Activated naive CD4-positive, alpha-beta T cell treated with anti-CD3 and anti-CD28 coated beads, Interleukin-2, amount 10 ng/mL, durations not matched to agents 7 days and 5 days (primary cell): ENCODE results near the gene ARHGAP22.

Source experiments
- CTCF ChIA-PET: fragments of 350-600 bp; sonication (Branson Sonifier 250); formaldehyde crosslinking; loops from one replicate; lab custom pipeline; 2021; ENCODE audit warnings: antibody characterized with exemption; lab: Charles Lee
- DNase-seq: peaks from one replicate; pipeline ENCODE4 v3.0.0-alpha.2; 2020
- H3K27ac Mint-ChIP-seq: one replicate; pipeline ENCODE4 v1.8.0; 2021; ENCODE audit warnings: mild to moderate bottlenecking, moderate library complexity, mixed read lengths
- H3K27me3 Mint-ChIP-seq: one replicate; pipeline ENCODE4 v1.8.0; 2021; ENCODE audit warnings: mild to moderate bottlenecking, mixed read lengths
- H3K36me3 Mint-ChIP-seq: one replicate; pipeline ENCODE4 v1.8.0; 2021; ENCODE audit warnings: mixed read lengths
- H3K4me1 Mint-ChIP-seq: one replicate; pipeline ENCODE4 v1.8.0; 2021; ENCODE audit warnings: mixed read lengths
- H3K4me3 Mint-ChIP-seq: one replicate; pipeline ENCODE4 v1.8.0; 2021; ENCODE audit warnings: mild to moderate bottlenecking, moderate library complexity, mixed read lengths
- H3K9me3 Mint-ChIP-seq: one replicate; pipeline ENCODE4 v1.8.0; 2021; ENCODE audit warnings: mixed read lengths

ARHGAP22 gene

DNA sequence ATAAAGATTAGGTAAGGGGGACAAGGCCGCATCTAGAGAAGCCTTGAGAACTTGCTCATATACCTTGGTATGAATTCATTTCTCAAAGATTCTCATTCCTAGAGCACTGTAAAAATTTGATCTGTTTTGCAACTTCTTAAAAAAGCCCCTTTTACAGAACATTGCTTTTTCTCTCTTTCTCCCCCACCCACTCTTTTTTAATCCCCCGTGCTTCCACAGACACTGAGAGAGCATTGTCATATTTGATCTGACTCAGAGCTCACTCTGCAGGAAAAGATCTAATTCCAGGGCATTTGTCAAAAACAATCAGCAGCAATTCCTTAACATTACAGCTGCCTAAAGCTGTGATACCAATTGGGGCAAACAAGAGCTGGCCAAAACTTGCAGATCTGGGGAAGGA lies 92.0 kb downstream of the ARHGAP22 start:
- Mint-ChIP-seq H3K4me3 (no peak overlapping the region), H3K4me1 (no peaks in the 10 kb centered on the region), H3K9me3 (peaks cover 5% of the 10 kb centered on the region), H3K27me3 (peaks cover 27% of the 10 kb centered on the region), H3K27ac (no peak overlapping the region), H3K36me3 (no peaks in the 10 kb centered on the region)
- CTCF ChIA-PET, result no interaction called here
- no peak for DNase-seq

DNA sequence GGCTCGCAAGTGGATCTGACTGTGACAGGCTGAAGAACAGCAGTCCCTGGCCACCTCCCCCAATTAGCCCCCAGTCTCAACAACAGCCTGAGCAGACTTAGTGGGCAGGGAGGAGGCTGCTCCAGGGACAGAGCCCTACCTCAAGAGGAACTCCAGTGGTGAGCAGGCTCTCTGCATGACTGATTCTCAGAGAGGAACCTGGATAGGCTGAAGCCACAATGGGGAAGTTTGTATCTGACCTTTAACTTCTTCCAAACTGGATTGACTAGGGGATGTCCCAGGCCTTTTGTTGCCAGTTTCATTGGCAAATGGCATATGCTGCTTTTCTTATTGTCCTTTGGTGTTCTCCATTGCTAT lies 93.0 kb downstream of the ARHGAP22 start:
- Mint-ChIP-seq H3K27me3 (peaks cover 20% of the 10 kb centered on the region), H3K9me3 (peaks cover 5% of the 10 kb centered on the region), H3K36me3 (no peaks in the 10 kb centered on the region), H3K4me1 (no peaks in the 10 kb centered on the region), H3K4me3 (no peak overlapping the region), H3K27ac (no peak overlapping the region)
- no peak for DNase-seq
- CTCF ChIA-PET, result no interaction called here

DNA sequence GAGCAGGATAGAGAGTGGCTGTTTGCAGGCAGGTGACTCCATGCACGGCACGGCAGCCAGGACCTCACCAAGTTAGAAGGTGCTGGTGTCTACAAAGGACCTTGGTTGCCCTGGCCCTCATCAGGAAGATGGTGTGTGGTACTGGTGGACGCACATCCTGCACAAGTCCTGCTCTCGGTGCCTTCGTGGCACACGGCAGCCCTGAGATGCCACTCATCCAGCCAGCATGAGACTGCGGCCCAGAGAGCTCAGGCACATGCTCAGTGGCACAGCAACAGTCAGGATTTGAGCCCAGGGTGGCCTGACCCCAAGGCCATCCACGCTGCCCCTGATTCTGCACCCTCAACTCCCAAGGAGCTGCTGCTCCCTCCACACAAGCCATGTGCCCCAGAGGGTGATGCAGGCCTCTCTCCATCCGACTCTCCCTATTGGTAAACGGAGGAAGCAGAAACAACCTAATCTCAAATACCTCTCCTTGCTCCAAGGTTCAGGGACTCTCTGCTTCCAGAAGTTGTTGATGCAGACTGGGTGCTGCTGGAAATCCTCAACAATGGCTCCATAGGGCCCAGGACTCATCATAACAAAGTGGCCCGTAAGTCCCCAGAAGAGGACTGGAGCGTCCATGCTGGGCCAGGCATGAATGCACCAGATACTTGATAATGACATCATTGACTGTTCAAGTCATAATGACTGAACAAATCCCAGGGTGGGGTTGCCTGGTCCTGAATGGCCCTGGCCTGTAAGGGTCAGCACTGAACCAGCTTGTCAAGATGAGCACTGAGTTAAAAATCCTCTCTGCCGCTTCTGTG lies 93.6 kb downstream of the ARHGAP22 start:
- H3K36me3 Mint-ChIP-seq, result no peaks in the 10 kb centered on the region
- H3K27ac Mint-ChIP-seq, result no peak overlapping the region
- H3K4me1 Mint-ChIP-seq, result no peaks in the 10 kb centered on the region
- CTCF ChIA-PET, result no interaction called here
- peaks cover 20% of the 10 kb centered on the region for H3K27me3 Mint-ChIP-seq
- no peak for DNase-seq
- peaks cover 5% of the 10 kb centered on the region for H3K9me3 Mint-ChIP-seq
- no peak overlapping the region for H3K4me3 Mint-ChIP-seq

DNA sequence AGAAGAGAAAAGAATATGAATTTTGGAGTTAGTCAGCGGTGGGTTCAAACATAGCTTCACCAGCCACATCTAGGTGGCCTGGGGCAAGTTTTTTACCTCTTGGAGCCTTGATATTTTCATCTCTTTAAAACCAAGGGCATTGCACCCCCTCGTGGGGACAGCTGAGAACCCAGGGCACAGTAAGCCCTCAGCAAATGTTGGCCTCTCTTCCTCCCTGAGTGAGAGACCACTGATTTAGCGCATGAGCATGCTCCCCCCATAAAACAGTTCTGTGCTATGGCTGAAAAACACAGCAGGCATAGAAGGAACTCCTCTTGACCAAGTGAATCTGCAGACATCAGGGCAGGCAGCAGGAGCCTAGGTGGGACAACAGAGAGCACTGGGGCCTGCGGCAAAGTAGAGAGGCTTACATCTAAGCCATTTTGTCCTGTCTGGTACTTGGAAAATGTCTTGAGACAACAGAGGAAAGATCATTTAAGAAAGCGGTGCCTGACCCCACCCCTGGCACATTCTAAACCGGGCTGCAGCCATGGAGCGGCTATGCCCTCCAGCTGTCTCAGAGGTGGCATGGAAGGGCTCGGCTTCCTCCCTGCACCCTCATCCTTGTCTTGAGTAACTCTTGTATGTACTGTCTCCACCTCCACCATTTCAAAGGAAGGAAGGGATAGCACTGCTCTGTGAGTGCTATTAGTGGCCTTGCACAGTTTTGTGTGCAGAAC lies 94.7 kb downstream of the ARHGAP22 start:
- H3K36me3 Mint-ChIP-seq, result no peaks in the 10 kb centered on the region

DNA sequence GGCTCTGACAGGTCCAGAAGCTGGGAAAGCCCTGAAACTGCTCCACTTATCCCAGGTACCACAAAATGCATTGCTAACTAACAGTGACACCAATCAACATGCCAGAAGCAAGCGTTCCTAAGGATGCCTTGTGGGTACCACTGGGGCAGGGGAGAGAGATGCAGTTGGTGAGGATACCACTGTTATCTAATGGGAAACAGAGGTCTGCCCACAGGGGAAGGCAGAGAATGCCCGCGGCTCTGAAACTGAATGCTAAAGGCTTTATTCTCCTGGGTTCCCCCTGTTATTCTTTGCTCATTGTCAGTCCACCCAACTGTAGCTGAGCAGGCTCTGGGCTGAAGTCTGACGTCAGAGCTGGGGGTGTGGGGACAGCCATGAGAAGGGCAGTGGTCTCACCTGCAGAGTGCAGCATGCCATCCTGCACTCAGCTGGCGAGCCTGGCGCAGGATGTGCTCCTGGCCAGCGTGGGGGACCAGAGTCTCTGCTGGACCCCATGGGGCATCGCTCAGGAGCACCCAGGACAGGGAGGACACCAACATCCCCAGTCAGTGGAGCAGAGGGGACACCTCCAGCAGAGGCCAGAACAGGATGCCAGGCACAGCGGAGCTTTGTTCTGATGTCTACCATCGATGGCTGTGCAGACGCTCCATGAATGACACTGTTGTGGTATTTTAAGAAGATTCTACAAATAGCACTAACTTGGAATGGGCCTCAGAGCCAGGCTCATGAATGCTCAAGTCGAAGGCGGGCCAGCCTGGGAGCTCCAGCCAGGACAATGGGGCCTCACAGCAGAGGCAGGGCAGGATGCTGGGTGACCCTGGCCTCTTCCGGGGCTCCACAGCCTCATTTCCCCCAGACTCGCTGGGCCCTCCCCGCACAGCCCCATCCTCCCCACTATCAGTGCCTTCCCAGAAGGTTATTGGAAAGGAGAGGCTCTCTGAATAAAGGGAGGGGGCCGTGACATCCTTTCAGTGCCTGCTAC lies 95.8 kb downstream of the ARHGAP22 start:
- Mint-ChIP-seq H3K36me3 (no peaks in the 10 kb centered on the region), H3K27ac (no peak overlapping the region), H3K9me3 (peaks cover 4% of the 10 kb centered on the region), H3K4me3 (no peak overlapping the region), H3K4me1 (no peaks in the 10 kb centered on the region), H3K27me3 (peaks cover 19% of the 10 kb centered on the region)
- CTCF ChIA-PET, result interaction anchor here (0.8 to 1.8 kb wide), 3 partner anchors 146 to 148 kb away, joined by 3 to 5 read pairs (median 5); no protein-coding TSS in a partner anchor
- no peak for DNase-seq

More for the DNA sequence above, 94.7 kb downstream of the ARHGAP22 start:
- H3K4me3 Mint-ChIP-seq, result no peak overlapping the region
- H3K9me3 Mint-ChIP-seq, result peaks cover 5% of the 10 kb centered on the region
- no peaks in the 10 kb centered on the region for H3K4me1 Mint-ChIP-seq
- peak; percentile 44 for DNase-seq
- H3K27me3 Mint-ChIP-seq, result peaks cover 13% of the 10 kb centered on the region
- CTCF ChIA-PET, result interaction anchor here (0.9 to 1.8 kb wide), 2 partner anchors 147 to 149 kb away, joined by 3 to 5 read pairs; no protein-coding TSS in a partner anchor
- no peak overlapping the region for H3K27ac Mint-ChIP-seq

DNA sequence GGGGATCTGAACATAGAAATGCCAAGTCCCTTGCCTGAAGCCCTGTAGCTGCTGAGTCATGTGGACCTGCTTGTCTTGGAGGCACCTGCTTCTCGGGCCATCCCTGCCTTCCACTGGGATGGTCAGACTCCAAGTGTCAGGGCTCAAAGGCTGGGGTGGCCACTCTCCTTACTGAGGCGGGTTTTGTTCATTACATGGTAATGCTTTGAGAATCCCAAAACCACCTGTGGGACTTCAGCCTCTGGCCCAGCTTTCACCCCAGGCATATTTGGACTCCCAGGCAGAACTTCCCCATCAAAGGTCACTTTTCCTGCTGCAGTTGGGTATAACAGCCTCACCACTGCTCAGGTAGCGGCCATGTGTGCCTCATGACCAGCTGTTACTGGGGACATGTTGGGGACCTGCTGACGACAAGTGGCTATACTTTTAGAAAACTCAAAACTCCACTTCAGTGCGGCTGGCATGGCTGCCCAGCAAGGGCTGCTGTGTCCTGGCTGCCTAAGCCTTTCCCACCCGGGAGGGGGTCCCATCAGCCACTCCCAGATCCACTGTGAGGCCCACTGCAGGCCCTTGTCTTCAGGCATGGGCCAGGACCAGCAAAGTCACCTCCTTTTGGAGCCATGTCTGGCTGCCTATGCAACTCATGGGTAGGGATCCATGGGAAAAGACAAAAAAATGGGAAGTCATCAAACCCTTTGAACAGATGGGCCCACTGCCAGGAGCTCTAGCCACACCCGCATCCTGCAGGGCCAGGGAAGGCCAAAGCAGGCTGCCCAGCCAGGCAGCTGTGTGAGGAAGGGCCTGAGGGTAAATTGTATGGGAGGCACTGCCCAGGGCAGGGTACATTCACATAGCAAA lies 96.7 kb downstream of the ARHGAP22 start:
- H3K4me1 Mint-ChIP-seq, result no peaks in the 10 kb centered on the region

DNA sequence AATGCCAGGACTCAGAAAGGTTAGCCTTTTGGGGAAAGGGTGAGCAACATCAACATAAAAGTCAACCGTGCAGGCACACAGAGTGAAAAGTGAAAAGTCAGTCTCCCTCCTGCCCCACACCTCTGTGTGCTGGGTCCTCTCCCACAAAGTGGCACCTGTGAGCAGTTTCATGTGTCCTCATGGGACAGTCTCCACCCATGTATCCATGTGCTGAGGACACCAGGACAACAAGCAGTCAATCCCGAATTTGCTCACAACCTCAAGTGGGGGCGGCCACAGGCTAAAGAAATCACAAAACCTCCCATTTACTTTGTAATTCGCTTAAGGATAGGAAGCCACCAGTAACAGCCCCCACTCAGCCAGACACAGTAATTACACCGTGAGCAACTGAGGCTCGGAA lies 97.4 kb downstream of the ARHGAP22 start:
- Mint-ChIP-seq H3K27me3 (peaks cover 10% of the 10 kb centered on the region), H3K4me3 (no peak overlapping the region), H3K4me1 (no peaks in the 10 kb centered on the region), H3K36me3 (no peaks in the 10 kb centered on the region), H3K9me3 (no peaks in the 10 kb centered on the region), H3K27ac (no peak overlapping the region)
- CTCF ChIA-PET, result interaction anchor here (1.3 to 2.2 kb wide), 3 partner anchors 90 to 145 kb away, joined by 3 to 30 read pairs (median 3); no protein-coding TSS in a partner anchor
- DNase-seq, result no peak

More for the DNA sequence above, 96.7 kb downstream of the ARHGAP22 start:
- no peak for DNase-seq
- no peak overlapping the region for H3K4me3 Mint-ChIP-seq
- CTCF ChIA-PET, result interaction anchor here (0.8 to 1.8 kb wide), 2 partner anchors 145 to 148 kb away, joined by 5 read pairs; no protein-coding TSS in a partner anchor
- H3K27me3 Mint-ChIP-seq, result peaks cover 16% of the 10 kb centered on the region
- H3K36me3 Mint-ChIP-seq, result no peaks in the 10 kb centered on the region
- no peak overlapping the region for H3K27ac Mint-ChIP-seq
- no peaks in the 10 kb centered on the region for H3K9me3 Mint-ChIP-seq

DNA sequence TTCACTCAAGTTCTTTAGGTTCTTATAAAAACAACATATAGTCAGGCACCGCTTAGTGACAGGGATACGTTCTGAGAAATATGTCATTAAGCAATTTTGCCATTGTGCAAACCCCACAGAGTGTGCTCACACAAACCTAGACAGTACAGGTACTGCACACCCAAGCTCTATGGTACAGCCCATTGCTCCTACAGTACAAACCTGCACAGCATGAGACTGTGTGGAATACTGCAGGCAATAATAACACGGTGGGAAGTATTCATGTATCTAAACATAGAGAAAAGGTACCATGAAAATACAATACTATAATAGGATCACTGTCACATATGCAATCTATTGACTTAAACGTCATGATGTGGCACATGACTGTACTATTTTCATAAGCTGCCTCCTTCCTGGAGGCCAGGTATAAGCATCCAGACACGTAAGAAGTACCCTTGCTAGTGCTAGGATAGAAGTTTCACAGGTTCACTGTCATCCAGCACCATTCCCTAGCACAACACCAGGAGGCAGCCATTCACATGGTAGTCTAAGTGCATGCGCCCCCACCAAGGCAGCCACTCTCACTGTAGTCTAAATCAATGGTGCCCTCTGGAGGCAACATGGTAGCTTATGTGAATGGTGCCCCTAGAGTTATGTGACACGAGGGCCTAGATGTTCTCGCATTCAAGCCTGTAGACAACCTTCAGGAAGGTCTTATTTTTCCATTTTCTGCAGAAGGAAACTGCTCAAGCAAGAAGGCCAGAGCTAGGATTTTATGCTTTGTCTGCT lies 98.5 kb downstream of the ARHGAP22 start:
- H3K27ac Mint-ChIP-seq, result no peak overlapping the region
- no peak overlapping the region for H3K4me3 Mint-ChIP-seq
- CTCF ChIA-PET, result interaction anchor here (0.8 to 2.2 kb wide), 7 partner anchors 47 to 150 kb away, joined by 3 to 30 read pairs (median 3); no protein-coding TSS in a partner anchor
- DNase-seq, result peak; percentile 42
- H3K36me3 Mint-ChIP-seq, result no peaks in the 10 kb centered on the region
- H3K27me3 Mint-ChIP-seq, result peaks cover 9% of the 10 kb centered on the region
- no peaks in the 10 kb centered on the region for H3K9me3 Mint-ChIP-seq
- H3K4me1 Mint-ChIP-seq, result no peaks in the 10 kb centered on the region

DNA sequence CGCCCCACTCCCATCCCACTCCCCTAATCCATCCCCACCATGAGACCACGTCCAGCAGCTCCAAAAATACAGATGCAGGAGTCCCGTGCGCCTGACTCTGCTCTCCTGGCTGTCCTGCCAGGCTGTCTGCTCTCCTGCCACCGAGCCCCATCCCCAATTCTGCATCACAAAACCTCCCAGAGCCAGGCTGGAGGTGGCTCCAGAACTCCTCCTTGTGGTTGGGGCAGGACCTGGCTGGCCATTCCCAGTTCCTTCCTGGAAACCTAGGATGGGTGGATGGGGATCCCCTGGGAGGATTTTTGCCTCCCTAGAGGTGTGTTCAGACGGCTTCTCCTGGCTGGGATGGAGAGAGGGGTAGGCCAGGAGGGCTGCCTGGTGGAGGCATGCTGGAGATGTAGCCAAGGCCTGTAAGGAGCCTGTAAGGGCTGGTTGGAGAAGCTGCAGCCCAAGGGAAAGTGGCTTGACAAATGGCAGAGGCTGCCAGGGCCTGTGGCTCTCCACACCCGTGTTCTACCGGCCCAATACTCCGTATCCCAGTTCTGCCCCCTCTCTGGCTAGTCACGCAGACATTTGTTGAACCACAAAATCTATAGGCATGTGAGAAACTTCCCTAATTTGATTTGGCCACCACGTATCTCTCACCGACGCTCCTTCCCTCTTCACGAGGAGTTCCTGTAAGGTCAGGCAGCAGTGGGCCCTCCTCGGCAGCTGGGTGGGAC lies 99.3 kb downstream of the ARHGAP22 start:
- CTCF ChIA-PET, result interaction anchor here (1.1 to 2.2 kb wide), 6 partner anchors 46 to 151 kb away, joined by 3 to 30 read pairs (median 4); no protein-coding TSS in a partner anchor
- Mint-ChIP-seq H3K27ac (no peak overlapping the region), H3K4me3 (no peak overlapping the region), H3K27me3 (peaks cover 9% of the 10 kb centered on the region), H3K4me1 (no peaks in the 10 kb centered on the region), H3K9me3 (no peaks in the 10 kb centered on the region), H3K36me3 (no peaks in the 10 kb centered on the region)
- no peak for DNase-seq

DNA sequence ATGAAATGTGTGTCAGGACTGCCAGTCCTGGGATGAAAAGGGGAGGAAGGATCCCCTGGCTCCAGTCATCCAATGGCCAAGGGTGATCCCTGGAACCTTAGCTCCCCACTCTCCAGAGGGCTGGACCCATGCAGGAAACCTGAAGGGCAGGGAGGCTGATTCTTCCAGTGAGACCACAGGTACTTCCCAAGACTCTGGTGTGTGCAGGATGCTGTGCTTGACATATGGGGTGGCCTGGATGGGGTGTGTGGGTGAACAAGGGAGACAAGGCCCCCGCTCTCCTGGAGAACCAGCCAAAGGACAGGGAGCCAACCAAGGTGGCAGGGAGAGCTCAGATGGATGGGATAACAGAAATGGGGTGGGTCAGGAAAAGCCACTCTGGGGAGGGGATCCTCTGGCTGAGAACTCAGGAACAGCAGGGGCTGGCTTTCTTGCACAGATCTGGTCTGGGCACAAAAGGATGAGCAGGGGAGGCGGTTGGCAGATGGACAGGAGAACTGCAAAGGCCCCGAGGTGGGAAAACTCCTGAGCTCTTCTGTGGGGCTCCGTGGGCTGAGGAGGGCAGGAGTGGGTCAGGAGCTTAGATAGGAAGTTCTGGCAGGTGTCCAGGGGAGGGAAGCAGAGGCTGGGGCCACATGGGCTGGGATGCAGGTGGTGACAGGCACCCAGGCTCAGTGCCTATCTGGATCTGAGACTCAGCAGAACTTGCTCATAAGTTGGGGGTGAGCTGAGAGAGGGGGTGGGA lies 100.6 kb downstream of the ARHGAP22 start:
- Mint-ChIP-seq H3K36me3 (no peaks in the 10 kb centered on the region), H3K4me3 (no peak overlapping the region), H3K27ac (no peak overlapping the region), H3K4me1 (no peaks in the 10 kb centered on the region), H3K27me3 (peaks cover 9% of the 10 kb centered on the region), H3K9me3 (no peaks in the 10 kb centered on the region)
- DNase-seq, result no peak
- CTCF ChIA-PET, result interaction anchor here (1.6 kb wide), 1 partner anchor 141 kb away, joined by 7 read pairs; no protein-coding TSS in a partner anchor

DNA sequence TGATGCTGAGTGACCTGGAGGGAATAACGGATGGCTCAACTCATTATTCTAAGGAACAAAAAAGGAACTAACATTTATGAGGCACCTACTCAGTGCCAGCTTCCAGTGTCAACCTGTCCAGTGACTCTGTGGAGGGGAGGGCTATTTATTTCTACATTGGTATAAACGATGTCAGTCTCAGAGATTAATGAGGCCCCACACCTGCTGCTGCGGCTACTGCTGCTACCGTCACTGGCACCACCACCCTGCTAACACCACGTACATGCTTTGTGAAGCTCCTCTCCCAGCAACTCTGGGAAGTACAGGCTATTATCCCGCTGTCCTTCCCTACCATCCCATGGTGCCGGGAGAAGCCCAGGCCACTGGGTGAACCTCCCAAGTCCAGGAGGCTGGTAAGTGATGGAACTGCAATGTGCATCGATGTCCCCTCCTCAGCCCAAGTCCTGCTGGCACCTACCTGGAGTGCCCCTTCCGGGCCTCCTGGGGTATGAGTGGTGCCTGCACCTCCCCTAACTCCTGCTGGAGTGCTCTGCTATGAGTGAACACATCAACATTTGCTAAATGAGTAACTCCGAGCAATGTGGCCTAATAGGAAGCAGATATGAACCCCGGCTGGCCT lies 101.5 kb downstream of the ARHGAP22 start:
- Mint-ChIP-seq H3K4me1 (no peaks in the 10 kb centered on the region), H3K27me3 (peaks cover 9% of the 10 kb centered on the region), H3K36me3 (no peaks in the 10 kb centered on the region), H3K4me3 (no peak overlapping the region), H3K9me3 (no peaks in the 10 kb centered on the region), H3K27ac (no peak overlapping the region)
- CTCF ChIA-PET, result no interaction called here
- DNase-seq, result no peak
